H1 (cell line): ENCODE data around the gene GPR176. TPM values are rescaled to one million over a fixed set of nuclear protein-coding genes. Genes with fewer than 3 reads are reported as not detected.

ENCODE experiments used
- ATF2 ChIP-seq: IDR thresholded peaks from 2 replicates; pipeline ENCODE4 v1.6.1; 2012; ENCODE audit warnings: low read length, inconsistent platforms
- ATF3 ChIP-seq: IDR thresholded peaks from 2 replicates; pipeline ENCODE4 v1.6.1; 2011; ENCODE audit warnings: low read depth, mild to moderate bottlenecking, low read length; ENCODE audit not compliant: insufficient read depth
- CHD7 ChIP-seq: fragments of 300-600 bp; sonication (generic); IDR thresholded peaks from 2 replicates; pipeline ENCODE4 v1.7.1; 2012; ENCODE audit warnings: low read length, moderate library complexity, mild to moderate bottlenecking, inconsistent platforms; ENCODE audit not compliant: insufficient replicate concordance
- MAFK ChIP-seq: IDR thresholded peaks from 2 replicates; pipeline ENCODE4 v1.6.1; 2012; ENCODE audit warnings: low read depth, mild to moderate bottlenecking, improper control_type of control experiment, low read length
- RFX5 ChIP-seq: IDR thresholded peaks from 2 replicates; pipeline ENCODE4 v1.6.1; 2011; ENCODE audit warnings: low read depth, low read length, improper control_type of control experiment, borderline replicate concordance
- SP4 ChIP-seq: IDR thresholded peaks from 2 replicates; pipeline ENCODE4 v1.6.1; 2012; ENCODE audit warnings: low read length, inconsistent platforms
- SUZ12 ChIP-seq: fragments of 200-600 bp; sonication (generic); IDR thresholded peaks from 2 replicates; pipeline ENCODE4 v1.6.1; 2012; ENCODE audit warnings: mild to moderate bottlenecking, inconsistent platforms, low read length, moderate library complexity, mixed read lengths
- USF2 ChIP-seq: IDR thresholded peaks from 2 replicates; pipeline ENCODE4 v1.6.1; 2011; ENCODE audit warnings: low read length, improper control_type of control experiment
- polyA plus RNA-seq, 7 experiments: library from polyadenylated mRNA; depleted of rRNA in 3 of 7; stranded (reverse) in 5 of 7; unstranded in 2 of 7; fragments of >200 nt in 5 of 7; fragments of 200-250 nt in 2 of 7; gene quantifications; 1 replicate in 5 of 7; 2 replicates in 1 of 7; 4 replicates in 1 of 7; pipeline versions ENCODE4 v1.2.1 to v1.2.3, GENCODE V29; 2011 to 2013; ENCODE audit warnings: missing spikeins in 2 of 7, mixed read lengths in 2 of 7
- total RNA-seq: library from RNA; stranded (reverse); fragmentation: NEBNext Ultra II Directional; extraction: Animal tissue kit (Norgen Biotek cat#: 25700); gene quantifications from 2 replicates; pipeline ENCODE4 v1.2.1, GENCODE V29; 2021

GPR176 gene
- total and polyA plus RNA-seq, 2 of the 8 experiments (the other 6 are each of a cell fraction or from before 2014, with no cell fraction given), result 190 to 281 TPM

GRCh38 chr15:39963786-39964185 lies 43.7 kb upstream of the GPR176 start (continued):
- no peak for TF ChIP-seq CHD7
- TF ChIP-seq USF2, result no peak
- TF ChIP-seq ATF3, result no peak
- TF ChIP-seq ATF2, result no peak
- TF ChIP-seq RFX5, result no peak
- no peak for TF ChIP-seq MAFK
- no peak for TF ChIP-seq SUZ12
- TF ChIP-seq SP4, result no peak
